Esophagus muscularis mucosa (tissue), 4 donors: ENCODE measurements around the gene YKT6. TPM values are rescaled to one million over a fixed set of nuclear protein-coding genes. Genes with fewer than 3 reads are reported as not detected.

Experiments used
- DNase-seq: peaks from one replicate; pipeline ENCODE4 v3.0.0-alpha.2; 2017; ENCODE audit errors: extremely low spot score
- H3K27ac ChIP-seq, 4 donors: fragments of 200-600 bp; sonication (generic); replicated peaks in 1 of 4; 1 replicate in 3 of 4; 2 replicates in 1 of 4; pipeline ENCODE4 v1.5.1; 2016 to 2019; ENCODE audit warnings: mild to moderate bottlenecking in 1 of 4
- H3K27me3 ChIP-seq, 4 donors: fragments of 200-600 bp; sonication (generic); one replicate each; pipeline versions ENCODE4 v1.5.1 to v1.6.0; 2016 to 2019
- H3K36me3 ChIP-seq, 4 donors: fragments of 200-600 bp; sonication (generic); one replicate each; pipeline ENCODE4 v1.5.1; 2016 to 2019
- H3K4me1 ChIP-seq, 4 donors: fragments of 200-600 bp; sonication (generic); one replicate each; pipeline ENCODE4 v1.5.1; 2016 to 2019
- H3K4me3 ChIP-seq, 4 donors: fragments of 200-600 bp; sonication (generic); 1 replicate in 2 of 4; 2 replicates in 2 of 4; pipeline ENCODE4 v1.5.1; 2016 to 2019; ENCODE audit warnings: mild to moderate bottlenecking in 4 of 4, moderate library complexity in 1 of 4
- H3K9me3 ChIP-seq, 4 donors: fragments of 200-600 bp; sonication (generic); 1 replicate in 3 of 4; 2 replicates in 1 of 4; pipeline ENCODE4 v1.5.1; 2016 to 2019
- EP300 ChIP-seq: sonication (generic); formaldehyde crosslinking; IDR thresholded peaks from one replicate; pipeline ENCODE4 v1.6.1; 2017; ENCODE audit warnings: antibody characterized with exemption
- POLR2A ChIP-seq: fragments of 450-650 bp; IDR thresholded peaks from one replicate; pipeline ENCODE4 v1.6.1; 2017; ENCODE audit warnings: antibody characterized with exemption, moderate library complexity, mild to moderate bottlenecking, low read depth
- POLR2AphosphoS5 ChIP-seq, 2 donors: sonication (generic); formaldehyde crosslinking; IDR thresholded peaks; one replicate each; pipeline ENCODE4 v1.6.1; 2017; ENCODE audit warnings: antibody characterized with exemption in 2 of 2
- WGBS: methylation state at CpG from one replicate; pipeline ENCODE4 v1.1.5; 2018; 5-methylcytosine and 5-hydroxymethylcytosine counted together
- intact Hi-C: fragments of 100-400 bp; cut with DNase I; formaldehyde crosslinking; loops from one replicate; pipeline ENCODE4 v1.15.1; 2023
- total RNA-seq, 4 donors: library from RNA; depleted of rRNA; stranded (reverse); fragments of >200 nt; gene quantifications; one replicate each; pipeline versions ENCODE4 v1.1.0 to v1.2.1, GENCODE V29; 2016
- TF ChIP-seq, protein P1 (sequence below), 3 experiments: fragments of 200-600 bp in 2 of 3; fragments of 450-650 bp in 1 of 3; sonication (generic) in 2 of 3; IDR thresholded peaks; one replicate each; pipeline ENCODE4 v1.5.1; 2017 to 2019; ENCODE audit warnings: antibody characterized with exemption in 3 of 3, mild to moderate bottlenecking in 2 of 3, moderate library complexity in 1 of 3

Gene YKT6
- total RNA-seq, 4 donors from 2014 or later: 49.8 to 79.5 (median 64.4) TPM

DNA sequence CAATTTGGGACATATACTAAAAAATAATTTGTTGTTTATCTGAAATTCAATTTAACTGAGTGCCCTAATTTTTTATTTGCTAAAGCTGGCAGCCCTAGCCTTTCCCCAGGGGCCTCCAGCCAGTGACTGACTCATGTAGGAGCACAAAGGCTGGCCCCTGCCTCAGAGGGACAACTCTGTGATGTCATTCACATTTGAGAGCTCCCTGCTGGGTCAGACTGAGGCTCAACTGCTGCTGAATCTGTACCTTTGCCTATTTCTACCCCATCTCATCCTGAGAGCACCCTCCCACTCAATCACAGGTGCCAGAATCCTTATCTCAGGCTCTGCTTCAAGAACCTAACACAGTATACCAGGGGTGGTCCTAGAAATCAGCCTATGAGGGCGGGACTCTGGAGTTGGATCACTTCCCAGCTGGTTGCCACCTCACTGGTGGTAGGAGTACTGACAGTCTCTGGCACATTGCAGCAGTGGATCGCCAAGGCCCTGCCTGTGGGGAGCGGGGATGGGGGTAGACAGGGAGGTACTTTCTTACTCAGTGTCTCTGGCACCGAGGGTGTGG, 23.1 kb upstream of the YKT6 start:
- Histone ChIP-seq H3K27ac (no peak overlapping the region), H3K4me3 (no peak overlapping the region), H3K9me3 (peaks cover 0 to 4% (median 1%) of the 10 kb centered on the region in 4 donors), H3K27me3 (peaks cover 0 to 20% (median 0%) of the 10 kb centered on the region in 4 donors), H3K4me1 (no peaks in the 10 kb centered on the region), H3K36me3 (no peaks in the 10 kb centered on the region)
- intact Hi-C loops: no loop called here
- no peak for DNase-seq
- WGBS: 85% methylated on average over 4 of the region's 4 CpGs
- TF ChIP-seq, protein P1, sequence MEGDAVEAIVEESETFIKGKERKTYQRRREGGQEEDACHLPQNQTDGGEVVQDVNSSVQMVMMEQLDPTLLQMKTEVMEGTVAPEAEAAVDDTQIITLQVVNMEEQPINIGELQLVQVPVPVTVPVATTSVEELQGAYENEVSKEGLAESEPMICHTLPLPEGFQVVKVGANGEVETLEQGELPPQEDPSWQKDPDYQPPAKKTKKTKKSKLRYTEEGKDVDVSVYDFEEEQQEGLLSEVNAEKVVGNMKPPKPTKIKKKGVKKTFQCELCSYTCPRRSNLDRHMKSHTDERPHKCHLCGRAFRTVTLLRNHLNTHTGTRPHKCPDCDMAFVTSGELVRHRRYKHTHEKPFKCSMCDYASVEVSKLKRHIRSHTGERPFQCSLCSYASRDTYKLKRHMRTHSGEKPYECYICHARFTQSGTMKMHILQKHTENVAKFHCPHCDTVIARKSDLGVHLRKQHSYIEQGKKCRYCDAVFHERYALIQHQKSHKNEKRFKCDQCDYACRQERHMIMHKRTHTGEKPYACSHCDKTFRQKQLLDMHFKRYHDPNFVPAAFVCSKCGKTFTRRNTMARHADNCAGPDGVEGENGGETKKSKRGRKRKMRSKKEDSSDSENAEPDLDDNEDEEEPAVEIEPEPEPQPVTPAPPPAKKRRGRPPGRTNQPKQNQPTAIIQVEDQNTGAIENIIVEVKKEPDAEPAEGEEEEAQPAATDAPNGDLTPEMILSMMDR (IDR thresholded peaks at IDR 0.05): no peak
- TF ChIP-seq EP300 (no peak), POLR2A (no peak), POLR2AphosphoS5 (IDR thresholded peaks at IDR 0.05) (no peak)

DNA sequence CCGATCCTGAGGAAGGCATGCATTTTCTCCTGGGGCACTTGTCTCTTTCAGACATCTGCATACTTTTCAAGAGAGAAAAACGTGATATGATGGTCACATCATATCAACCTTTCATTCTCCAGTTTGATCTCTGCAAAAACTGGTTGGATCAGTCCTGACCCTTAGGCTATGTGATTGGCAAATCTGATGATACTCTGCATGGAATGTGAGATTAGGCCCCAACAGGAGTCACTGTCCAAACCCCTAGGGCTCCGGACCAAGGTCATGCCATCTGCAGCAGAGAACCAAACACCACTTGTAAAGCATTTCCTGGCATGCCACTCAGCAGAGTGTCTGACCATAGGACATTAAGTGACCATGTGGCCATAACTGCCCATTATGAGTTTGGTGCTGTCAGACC, 20.1 kb upstream of the YKT6 start:
- no peak overlapping the region for H3K4me3 ChIP-seq
- no peak for DNase-seq
- H3K4me1 ChIP-seq: no peaks in the 10 kb centered on the region
- peaks cover 0 to 20% (median 0%) of the 10 kb centered on the region in 4 donors for H3K27me3 ChIP-seq
- 68% methylated on average over 3 of the region's 3 CpGs for WGBS
- TF ChIP-seq POLR2A (no peak), EP300 (no peak), POLR2AphosphoS5 (IDR thresholded peaks at IDR 0.05) (no peak)
- TF ChIP-seq, protein P1 (IDR thresholded peaks at IDR 0.05): no peak
- peaks cover 0 to 9% (median 3%) of the 10 kb centered on the region in 4 donors for H3K9me3 ChIP-seq
- intact Hi-C loops: no loop called here
- H3K36me3 ChIP-seq: no peaks in the 10 kb centered on the region
- H3K27ac ChIP-seq: no peak overlapping the region

GRCh38 chr7:44182827-44183226, 18.0 kb upstream of the YKT6 start:
- Histone ChIP-seq H3K4me3 (no peak overlapping the region), H3K9me3 (peaks cover 0 to 9% (median 3%) of the 10 kb centered on the region in 4 donors), H3K27me3 (peaks cover 0 to 5% (median 0%) of the 10 kb centered on the region in 4 donors), H3K27ac (no peak overlapping the region), H3K36me3 (no peaks in the 10 kb centered on the region), H3K4me1 (no peaks in the 10 kb centered on the region)
- no peak for DNase-seq
- TF ChIP-seq POLR2AphosphoS5 (IDR thresholded peaks at IDR 0.05) (no peak), POLR2A (no peak), EP300 (no peak)
- TF ChIP-seq, protein P1 (IDR thresholded peaks at IDR 0.05): no peak
- WGBS: 82% methylated on average over 5 of the region's 5 CpGs
- intact Hi-C loops: no loop called here

GRCh38 chr7:44183386-44183785, 17.4 kb upstream of the YKT6 start:
- intact Hi-C loops: no loop called here
- no peak for DNase-seq
- Histone ChIP-seq H3K4me1 (no peaks in the 10 kb centered on the region), H3K36me3 (no peaks in the 10 kb centered on the region), H3K27me3 (no peaks in the 10 kb centered on the region), H3K27ac (no peak overlapping the region), H3K4me3 (no peak overlapping the region), H3K9me3 (peaks cover 0 to 9% (median 3%) of the 10 kb centered on the region in 4 donors)
- TF ChIP-seq POLR2A (no peak), EP300 (no peak), POLR2AphosphoS5 (IDR thresholded peaks at IDR 0.05) (no peak)
- TF ChIP-seq, protein P1 (IDR thresholded peaks at IDR 0.05): no peak
- 24% methylated on average over 2 of the region's 2 CpGs for WGBS
